DMS79 (cell line): ENCODE data around the gene THSD7A.
A peak's percentile ranks its signal among the peaks of the same experiment; 100 is the strongest.

Experiments
- DNase-seq: peaks from one replicate; lab custom pipeline; 2025; lab: John Stamatoyannopoulos, UW

THSD7A gene

GRCh38 chr7:11330208-11330607 lies 501.8 kb downstream of the THSD7A start:
- no peak for DNase-seq

- no peak for DNase-seq
Measured at GRCh38 chr7:11329626-11330025, 502.4 kb downstream of the THSD7A start.

- DNase-seq: peak; percentile 17
Measured at GRCh38 chr7:11328309-11328708, 503.7 kb downstream of the THSD7A start.

GRCh38 chr7:11327633-11328032 lies 504.4 kb downstream of the THSD7A start:
- DNase-seq: peak; percentile 19
